Lower leg skin (tissue), 4 donors: ENCODE data around the gene CLEC19A. TPM values are rescaled to one million over a fixed set of nuclear protein-coding genes. Genes with fewer than 3 reads are reported as not detected.

Source experiments
- DNase-seq, 2 donors: peaks; one replicate each; pipeline ENCODE4 v3.0.0-alpha.2; 2019; ENCODE audit warnings: low spot score in 2 of 2
- H3K4me3 ChIP-seq: fragments of 200-600 bp; sonication (generic); 2 replicates; pipeline ENCODE4 v1.5.1; 2017; ENCODE audit warnings: mild to moderate bottlenecking, low read depth; ENCODE audit not compliant: poor library complexity, severe bottlenecking
- POLR2A ChIP-seq, 2 donors: fragments of 450-650 bp; IDR thresholded peaks; one replicate each; pipeline ENCODE4 v1.6.1; 2016 to 2017; ENCODE audit warnings: antibody characterized with exemption in 2 of 2, mild to moderate bottlenecking in 1 of 2, moderate library complexity in 1 of 2
- WGBS, 2 donors: methylation state at CpG; one replicate each; pipeline ENCODE4 v1.1.5; 2018; 5-methylcytosine and 5-hydroxymethylcytosine counted together
- intact Hi-C: fragments of 100-400 bp; cut with DNase I; formaldehyde crosslinking; loops from one replicate; pipeline ENCODE4 v1.15.0; 2023; ENCODE audit warnings: low total_unique reads
- total RNA-seq, 4 donors: library from RNA; depleted of rRNA; stranded (reverse); fragments of >200 nt; gene quantifications; one replicate each; pipeline ENCODE4 v1.1.0, GENCODE V29; 2016
- TF ChIP-seq, protein P1 (sequence below), 3 donors: fragments of 450-650 bp; IDR thresholded peaks; one replicate each; pipeline ENCODE4 v1.5.1; 2016; ENCODE audit warnings: antibody characterized with exemption in 3 of 3, mild to moderate bottlenecking in 3 of 3, moderate library complexity in 2 of 3

The CLEC19A gene
- total RNA-seq, 4 donors from 2014 or later, result not detected

DNA sequence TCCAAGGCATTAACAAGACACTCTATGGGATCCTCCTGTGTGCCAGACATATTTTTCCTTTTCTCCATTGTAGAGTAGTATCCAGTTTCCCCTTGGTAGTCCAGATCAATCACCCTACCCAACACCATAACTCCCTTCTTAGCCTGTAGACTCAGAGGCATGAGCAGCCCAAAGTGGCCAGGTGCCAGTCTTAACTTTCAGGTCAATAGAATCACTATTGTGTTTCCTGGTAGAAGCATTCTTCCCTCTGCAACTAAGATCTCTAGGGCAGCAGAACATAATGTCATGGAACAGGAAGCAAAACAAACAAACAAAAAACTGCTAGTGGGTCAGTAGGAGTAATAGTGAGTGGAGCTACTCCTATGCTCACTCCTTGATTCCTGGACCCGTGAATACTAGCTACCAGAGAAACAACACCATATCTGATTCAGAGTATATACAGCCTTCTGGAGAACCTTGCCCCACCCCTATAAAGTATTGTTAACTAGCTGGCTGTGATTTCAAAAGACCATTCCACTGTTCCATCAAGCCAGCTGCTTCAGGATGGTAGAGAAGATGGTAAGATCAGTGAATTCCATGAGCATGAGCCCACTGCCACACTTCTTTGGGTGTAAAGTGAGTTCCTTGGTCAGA is 11.2 kb upstream of the CLEC19A start:
- DNase-seq, result no peak
- 70 to 95% methylated on average over 1 of the region's 1 CpG for WGBS, 2 donors
- TF ChIP-seq POLR2A (IDR thresholded peaks at IDR 0.05), result no peak
- TF ChIP-seq, protein P1, sequence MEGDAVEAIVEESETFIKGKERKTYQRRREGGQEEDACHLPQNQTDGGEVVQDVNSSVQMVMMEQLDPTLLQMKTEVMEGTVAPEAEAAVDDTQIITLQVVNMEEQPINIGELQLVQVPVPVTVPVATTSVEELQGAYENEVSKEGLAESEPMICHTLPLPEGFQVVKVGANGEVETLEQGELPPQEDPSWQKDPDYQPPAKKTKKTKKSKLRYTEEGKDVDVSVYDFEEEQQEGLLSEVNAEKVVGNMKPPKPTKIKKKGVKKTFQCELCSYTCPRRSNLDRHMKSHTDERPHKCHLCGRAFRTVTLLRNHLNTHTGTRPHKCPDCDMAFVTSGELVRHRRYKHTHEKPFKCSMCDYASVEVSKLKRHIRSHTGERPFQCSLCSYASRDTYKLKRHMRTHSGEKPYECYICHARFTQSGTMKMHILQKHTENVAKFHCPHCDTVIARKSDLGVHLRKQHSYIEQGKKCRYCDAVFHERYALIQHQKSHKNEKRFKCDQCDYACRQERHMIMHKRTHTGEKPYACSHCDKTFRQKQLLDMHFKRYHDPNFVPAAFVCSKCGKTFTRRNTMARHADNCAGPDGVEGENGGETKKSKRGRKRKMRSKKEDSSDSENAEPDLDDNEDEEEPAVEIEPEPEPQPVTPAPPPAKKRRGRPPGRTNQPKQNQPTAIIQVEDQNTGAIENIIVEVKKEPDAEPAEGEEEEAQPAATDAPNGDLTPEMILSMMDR (IDR thresholded peaks at IDR 0.05), result no peak
- intact Hi-C loops, result no loop called here
- no peak overlapping the region for H3K4me3 ChIP-seq

GRCh38 chr16:19278403-19278802 is 7.1 kb upstream of the CLEC19A start:
- TF ChIP-seq, protein P1 (IDR thresholded peaks at IDR 0.05), result no peak
- TF ChIP-seq POLR2A (IDR thresholded peaks at IDR 0.05), result no peak
- WGBS, 2 donors, result 88 to 91% methylated on average over 2 of the region's 2 CpGs
- intact Hi-C loops, result no loop called here
- DNase-seq, result no peak
- no peak overlapping the region for H3K4me3 ChIP-seq

- 98 to 100% methylated on average over 2 of the region's 2 CpGs for WGBS, 2 donors
- TF ChIP-seq, protein P1 (IDR thresholded peaks at IDR 0.05), result no peak
- no peak for TF ChIP-seq POLR2A (IDR thresholded peaks at IDR 0.05)
- no peak overlapping the region for H3K4me3 ChIP-seq
- no peak for DNase-seq
- intact Hi-C loops, result no loop called here
Measured at GRCh38 chr16:19281246-19281645, 4.3 kb upstream of the CLEC19A start.

DNA sequence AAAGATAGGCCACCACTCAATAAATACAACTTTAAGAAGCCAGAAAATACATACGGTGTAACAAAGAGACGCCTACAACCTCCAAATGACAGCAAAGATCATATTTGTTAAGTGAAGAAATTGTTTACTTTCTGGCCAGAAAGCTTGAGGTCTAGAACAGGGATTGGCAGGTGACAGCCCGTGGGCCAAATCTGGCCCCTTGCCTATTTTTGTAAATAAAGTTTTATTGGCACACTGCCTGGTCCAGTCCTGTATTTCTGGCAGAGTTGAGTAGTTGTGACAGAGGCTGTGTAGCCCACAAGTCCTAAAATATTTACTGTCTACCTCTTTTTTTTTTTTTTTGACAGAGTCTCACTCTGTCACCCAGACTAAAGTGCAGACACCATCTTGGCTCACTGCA is 3.4 kb upstream of the CLEC19A start:
- no peak overlapping the region for H3K4me3 ChIP-seq
- intact Hi-C loops, result no loop called here
- TF ChIP-seq POLR2A (IDR thresholded peaks at IDR 0.05), result no peak
- TF ChIP-seq, protein P1 (IDR thresholded peaks at IDR 0.05), result no peak
- 56 to 70% methylated on average over 3 of the region's 3 CpGs for WGBS, 2 donors
- no peak for DNase-seq

GRCh38 chr16:19283637-19284036 is 1.9 kb upstream of the CLEC19A start:
- WGBS, 2 donors, result 63 to 72% methylated on average over 2 of the region's 2 CpGs
- no peak overlapping the region for H3K4me3 ChIP-seq
- no peak for DNase-seq
- intact Hi-C loops, result no loop called here
- no peak for TF ChIP-seq POLR2A (IDR thresholded peaks at IDR 0.05)
- TF ChIP-seq, protein P1 (IDR thresholded peaks at IDR 0.05), result no peak

DNA sequence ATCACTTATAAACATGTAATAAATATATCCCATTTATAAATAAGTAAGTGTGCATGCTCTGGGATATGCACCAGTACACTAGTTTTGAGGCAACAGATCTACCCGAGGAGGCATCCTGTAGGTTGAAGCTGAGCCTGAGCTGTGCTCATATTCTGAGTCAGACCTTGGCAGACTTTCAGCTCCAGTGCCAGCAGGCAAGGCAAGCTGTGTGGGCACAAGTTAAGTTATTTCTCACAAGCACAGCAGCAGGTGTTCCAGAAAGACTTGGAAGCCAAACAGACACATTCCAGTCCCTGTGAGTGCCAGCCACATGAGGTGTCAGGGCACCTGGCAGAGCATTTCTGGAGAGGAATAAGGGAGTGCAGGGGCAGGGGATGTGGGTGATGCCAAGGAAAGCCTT is 1.3 kb upstream of the CLEC19A start:
- intact Hi-C loops, result no loop called here
- no peak overlapping the region for H3K4me3 ChIP-seq
- WGBS, 2 donors, result 30% methylated on average over 1 of the region's 1 CpG
- TF ChIP-seq POLR2A (IDR thresholded peaks at IDR 0.05), result no peak
- TF ChIP-seq, protein P1 (IDR thresholded peaks at IDR 0.05), result no peak
- peak; percentile 71 to 87 for DNase-seq
